ENCODE measurements around the gene TRIM60. TPM values are rescaled to one million over a fixed set of nuclear protein-coding genes. Genes with fewer than 3 reads are reported as not detected.
"Not testable (repeated sequence)": the region's sequence is repeated elsewhere in the genome, so short reads cannot be mapped to it uniquely, and the experiment has no call there.

TRIM60 gene
- total RNA-seq = not detected in 2 replicates

GRCh38 chr4:165031436-165032211 is at the start of gene TRIM60:
Gene TRIM60, plus strand, starts transcription at chr4:165031999. Its CDS starts 8,074 bp downstream, at chr4:165040073.
- no peak for TF ChIP-seq CTCF (IDR thresholded peaks at IDR 0.05)
- H3K36me3 Mint-ChIP-seq (ENCODE audit: low read depth) = no peaks in the 10 kb centered on the region
- no peak for DNase-seq
- no peak within 1 kb of the TSS for H3K4me3 Mint-ChIP-seq
- intact Hi-C loops (cut with micrococcal nuclease) = no loop called here
- H3K9me3 Mint-ChIP-seq = no peaks in the 10 kb centered on the region
- ChIA-PET CTCF (no interaction called here), POLR2A (no interaction called here)
- no peaks in the 10 kb centered on the region for H3K4me1 Mint-ChIP-seq
- peaks cover 2% of the 10 kb centered on the region for H3K27me3 Mint-ChIP-seq
- no peak for ATAC-seq (ENCODE audit: low read depth)
- no peak within 1 kb of the TSS for H3K27ac Mint-ChIP-seq

GRCh38 chr4:164989471-164989870 is 42.3 kb upstream of the TRIM60 start:
- Mint-ChIP-seq H3K27me3 (no peaks in the 10 kb centered on the region), H3K36me3 (ENCODE audit: low read depth) (no peaks in the 10 kb centered on the region), H3K4me1 (no peaks in the 10 kb centered on the region), H3K27ac (no peak overlapping the region), H3K9me3 (no peaks in the 10 kb centered on the region), H3K4me3 (no peak overlapping the region)
- TF ChIP-seq CTCF (IDR thresholded peaks at IDR 0.05) = no peak
- ChIA-PET POLR2A (no interaction called here), CTCF (no interaction called here)
- intact Hi-C loops (cut with micrococcal nuclease) = no loop called here
- ATAC-seq (ENCODE audit: low read depth) (no peak), DNase-seq (no peak)

- DNase-seq; H3K36me3 Mint-ChIP-seq (ENCODE audit: low read depth); H3K4me3 Mint-ChIP-seq; ATAC-seq (ENCODE audit: low read depth); H3K4me1 Mint-ChIP-seq; H3K27ac Mint-ChIP-seq; POLR2A ChIA-PET; CTCF ChIA-PET; H3K27me3 Mint-ChIP-seq; H3K9me3 Mint-ChIP-seq; intact Hi-C loops (cut with micrococcal nuclease): not testable (repeated sequence)
These were observed 41.0 kb upstream of the TRIM60 start for GRCh38 chr4:164990786-164991185.

- POLR2A ChIA-PET; H3K4me3 Mint-ChIP-seq; H3K4me1 Mint-ChIP-seq; H3K9me3 Mint-ChIP-seq; intact Hi-C loops (cut with micrococcal nuclease); H3K27ac Mint-ChIP-seq; DNase-seq; H3K36me3 Mint-ChIP-seq (ENCODE audit: low read depth); ATAC-seq (ENCODE audit: low read depth); CTCF ChIA-PET: not testable (repeated sequence)
- H3K27me3 Mint-ChIP-seq = peaks cover 13% of the 10 kb centered on the region
These were observed 35.7 kb upstream of the TRIM60 start for GRCh38 chr4:164996123-164996522.

- intact Hi-C loops (cut with micrococcal nuclease) = loop anchor here (1.0 kb wide), 1 partner anchor 218 kb away; no protein-coding TSS in a partner anchor
- Mint-ChIP-seq H3K9me3 (no peaks in the 10 kb centered on the region), H3K4me1 (no peaks in the 10 kb centered on the region), H3K36me3 (ENCODE audit: low read depth) (no peaks in the 10 kb centered on the region), H3K27me3 (peaks cover 13% of the 10 kb centered on the region), H3K4me3 (no peak overlapping the region), H3K27ac (no peak overlapping the region)
- ATAC-seq (ENCODE audit: low read depth) (no peak), DNase-seq (no peak)
- CTCF ChIA-PET = no interaction called here
- POLR2A ChIA-PET = no interaction called here
- no peak for TF ChIP-seq CTCF (IDR thresholded peaks at IDR 0.05)
These were observed 34.5 kb upstream of the TRIM60 start for GRCh38 chr4:164997324-164997723.

- peaks cover 13% of the 10 kb centered on the region for H3K27me3 Mint-ChIP-seq
- H3K4me3 Mint-ChIP-seq = no peak overlapping the region
- CTCF ChIA-PET = no interaction called here
- no peaks in the 10 kb centered on the region for H3K9me3 Mint-ChIP-seq
- ATAC-seq (ENCODE audit: low read depth) (no peak), DNase-seq (no peak)
- no peaks in the 10 kb centered on the region for H3K4me1 Mint-ChIP-seq
- no peak for TF ChIP-seq CTCF (IDR thresholded peaks at IDR 0.05)
- POLR2A ChIA-PET = no interaction called here
- no peaks in the 10 kb centered on the region for H3K36me3 Mint-ChIP-seq (ENCODE audit: low read depth)
- no peak overlapping the region for H3K27ac Mint-ChIP-seq
- intact Hi-C loops (cut with micrococcal nuclease) = loop anchor here (1.0 kb wide), 1 partner anchor 219 kb away; no protein-coding TSS in a partner anchor
These were observed 33.9 kb upstream of the TRIM60 start for GRCh38 chr4:164997941-164998340.

GRCh38 chr4:164998526-164999080 is 33.2 kb upstream of the TRIM60 start:
- H3K27ac Mint-ChIP-seq; H3K4me3 Mint-ChIP-seq; POLR2A ChIA-PET; intact Hi-C loops (cut with micrococcal nuclease); H3K4me1 Mint-ChIP-seq; ATAC-seq (ENCODE audit: low read depth); H3K36me3 Mint-ChIP-seq (ENCODE audit: low read depth); H3K9me3 Mint-ChIP-seq; DNase-seq; CTCF ChIA-PET: not testable (repeated sequence)
- peaks cover 13% of the 10 kb centered on the region for H3K27me3 Mint-ChIP-seq

- H3K27me3 Mint-ChIP-seq; CTCF ChIA-PET; ATAC-seq (ENCODE audit: low read depth): not testable (repeated sequence)
These were observed 29.8 kb upstream of the TRIM60 start for GRCh38 chr4:165001957-165002356.

More at GRCh38 chr4:165001957-165002356, 29.8 kb upstream of the TRIM60 start:
- H3K36me3 Mint-ChIP-seq (ENCODE audit: low read depth); POLR2A ChIA-PET; H3K4me1 Mint-ChIP-seq; H3K9me3 Mint-ChIP-seq; H3K4me3 Mint-ChIP-seq; DNase-seq; intact Hi-C loops (cut with micrococcal nuclease); H3K27ac Mint-ChIP-seq: not testable (repeated sequence)
